Measurements from ENCODE around the gene SKA2. TPM values are rescaled to one million over a fixed set of nuclear protein-coding genes. Genes with fewer than 3 reads are reported as not detected.

SKA2 gene
- total and polyA plus RNA-seq, 2 experiments from 2014 or later = 50.5 to 140 TPM

DNA sequence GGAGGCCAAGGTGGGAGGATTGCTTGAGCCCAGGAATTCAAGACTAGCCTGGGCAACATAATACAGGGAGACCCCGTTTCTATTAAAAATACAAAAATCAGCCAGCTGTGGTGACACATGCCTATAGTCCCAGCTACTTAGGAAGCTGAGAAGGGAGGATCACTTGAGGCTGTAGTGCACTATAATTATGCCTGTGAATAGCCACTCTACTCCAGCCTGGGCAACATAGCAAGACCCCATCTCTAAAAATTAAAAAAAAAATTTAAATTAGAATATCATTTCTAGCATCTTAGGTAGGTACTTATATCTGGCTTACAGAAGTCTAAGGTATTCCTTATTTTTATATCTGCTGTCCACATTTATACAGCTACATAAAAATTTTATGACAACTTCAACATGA lies 47.3 kb upstream of the SKA2 start:
- ATAC-seq (no peak), DNase-seq (ENCODE audit: low spot score) (no peak)
- Histone ChIP-seq H3K4me1 (ENCODE audit: insufficient read depth) (no peaks in the 10 kb centered on the region), H3K79me2 (replicated peaks; ENCODE audit: insufficient read depth) (no peaks in the 10 kb centered on the region), H3K27ac (ENCODE audit: low read depth) (no peak overlapping the region), H2AFZ (no peak overlapping the region), H3K4me2 (no peak overlapping the region), H3F3A (replicated peaks; ENCODE audit: low read depth) (no peaks in the 10 kb centered on the region), H3K9me2 (ENCODE audit: insufficient read depth) (no peaks in the 10 kb centered on the region), H3K4me3 (no peak overlapping the region), H3K36me3 (ENCODE audit: insufficient read depth) (peaks cover 38% of the 10 kb centered on the region), H4K20me1 (replicated peaks; ENCODE audit: insufficient read depth) (0 out of 2 replicates have a peak, but pooled peaks cover 3% of the 10 kb centered on the region), H3K27me3 (ENCODE audit: insufficient read depth) (no peaks in the 10 kb centered on the region)
- Mint-ChIP-seq H3K4me1 (no peaks in the 10 kb centered on the region), H3K9me3 (no peaks in the 10 kb centered on the region), H3K27ac (no peak overlapping the region), H3K4me3 (no peak overlapping the region), H3K36me3 (ENCODE audit: low read depth) (peaks cover 41% of the 10 kb centered on the region), H3K27me3 (ENCODE audit: insufficient read depth, low read depth, poor library complexity) (peaks cover 2% of the 10 kb centered on the region)
- TF ChIP-seq EZH2phosphoT487 (IDR thresholded peaks at IDR 0.05; ENCODE audit: unreplicated experiment) = no peak
- TF ChIP-seq, protein P1, sequence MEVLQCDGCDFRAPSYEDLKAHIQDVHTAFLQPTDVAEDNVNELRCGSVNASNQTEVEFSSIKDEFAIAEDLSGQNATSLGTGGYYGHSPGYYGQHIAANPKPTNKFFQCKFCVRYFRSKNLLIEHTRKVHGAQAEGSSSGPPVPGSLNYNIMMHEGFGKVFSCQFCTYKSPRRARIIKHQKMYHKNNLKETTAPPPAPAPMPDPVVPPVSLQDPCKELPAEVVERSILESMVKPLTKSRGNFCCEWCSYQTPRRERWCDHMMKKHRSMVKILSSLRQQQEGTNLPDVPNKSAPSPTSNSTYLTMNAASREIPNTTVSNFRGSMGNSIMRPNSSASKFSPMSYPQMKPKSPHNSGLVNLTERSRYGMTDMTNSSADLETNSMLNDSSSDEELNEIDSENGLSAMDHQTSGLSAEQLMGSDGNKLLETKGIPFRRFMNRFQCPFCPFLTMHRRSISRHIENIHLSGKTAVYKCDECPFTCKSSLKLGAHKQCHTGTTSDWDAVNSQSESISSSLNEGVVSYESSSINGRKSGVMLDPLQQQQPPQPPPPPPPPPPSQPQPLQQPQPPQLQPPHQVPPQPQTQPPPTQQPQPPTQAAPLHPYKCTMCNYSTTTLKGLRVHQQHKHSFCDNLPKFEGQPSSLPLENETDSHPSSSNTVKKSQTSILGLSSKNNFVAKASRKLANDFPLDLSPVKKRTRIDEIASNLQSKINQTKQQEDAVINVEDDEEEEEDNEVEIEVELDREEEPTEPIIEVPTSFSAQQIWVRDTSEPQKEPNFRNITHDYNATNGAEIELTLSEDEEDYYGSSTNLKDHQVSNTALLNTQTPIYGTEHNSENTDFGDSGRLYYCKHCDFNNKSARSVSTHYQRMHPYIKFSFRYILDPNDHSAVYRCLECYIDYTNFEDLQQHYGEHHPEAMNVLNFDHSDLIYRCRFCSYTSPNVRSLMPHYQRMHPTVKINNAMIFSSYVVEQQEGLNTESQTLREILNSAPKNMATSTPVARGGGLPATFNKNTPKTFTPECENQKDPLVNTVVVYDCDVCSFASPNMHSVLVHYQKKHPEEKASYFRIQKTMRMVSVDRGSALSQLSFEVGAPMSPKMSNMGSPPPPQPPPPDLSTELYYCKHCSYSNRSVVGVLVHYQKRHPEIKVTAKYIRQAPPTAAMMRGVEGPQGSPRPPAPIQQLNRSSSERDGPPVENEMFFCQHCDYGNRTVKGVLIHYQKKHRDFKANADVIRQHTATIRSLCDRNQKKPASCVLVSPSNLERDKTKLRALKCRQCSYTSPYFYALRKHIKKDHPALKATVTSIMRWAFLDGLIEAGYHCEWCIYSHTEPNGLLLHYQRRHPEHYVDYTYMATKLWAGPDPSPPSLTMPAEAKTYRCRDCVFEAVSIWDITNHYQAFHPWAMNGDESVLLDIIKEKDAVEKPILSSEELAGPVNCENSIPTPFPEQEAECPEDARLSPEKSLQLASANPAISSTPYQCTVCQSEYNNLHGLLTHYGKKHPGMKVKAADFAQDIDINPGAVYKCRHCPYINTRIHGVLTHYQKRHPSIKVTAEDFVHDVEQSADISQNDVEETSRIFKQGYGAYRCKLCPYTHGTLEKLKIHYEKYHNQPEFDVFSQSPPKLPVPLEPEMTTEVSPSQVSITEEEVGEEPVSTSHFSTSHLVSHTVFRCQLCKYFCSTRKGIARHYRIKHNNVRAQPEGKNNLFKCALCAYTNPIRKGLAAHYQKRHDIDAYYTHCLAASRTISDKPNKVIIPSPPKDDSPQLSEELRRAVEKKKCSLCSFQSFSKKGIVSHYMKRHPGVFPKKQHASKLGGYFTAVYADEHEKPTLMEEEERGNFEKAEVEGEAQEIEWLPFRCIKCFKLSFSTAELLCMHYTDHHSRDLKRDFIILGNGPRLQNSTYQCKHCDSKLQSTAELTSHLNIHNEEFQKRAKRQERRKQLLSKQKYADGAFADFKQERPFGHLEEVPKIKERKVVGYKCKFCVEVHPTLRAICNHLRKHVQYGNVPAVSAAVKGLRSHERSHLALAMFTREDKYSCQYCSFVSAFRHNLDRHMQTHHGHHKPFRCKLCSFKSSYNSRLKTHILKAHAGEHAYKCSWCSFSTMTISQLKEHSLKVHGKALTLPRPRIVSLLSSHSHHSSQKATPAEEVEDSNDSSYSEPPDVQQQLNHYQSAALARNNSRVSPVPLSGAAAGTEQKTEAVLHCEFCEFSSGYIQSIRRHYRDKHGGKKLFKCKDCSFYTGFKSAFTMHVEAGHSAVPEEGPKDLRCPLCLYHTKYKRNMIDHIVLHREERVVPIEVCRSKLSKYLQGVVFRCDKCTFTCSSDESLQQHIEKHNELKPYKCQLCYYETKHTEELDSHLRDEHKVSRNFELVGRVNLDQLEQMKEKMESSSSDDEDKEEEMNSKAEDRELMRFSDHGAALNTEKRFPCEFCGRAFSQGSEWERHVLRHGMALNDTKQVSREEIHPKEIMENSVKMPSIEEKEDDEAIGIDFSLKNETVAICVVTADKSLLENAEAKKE (CRISPR knock-in tag; IDR thresholded peaks at IDR 0.05) = no peak
- TF ChIP-seq, protein P2, sequence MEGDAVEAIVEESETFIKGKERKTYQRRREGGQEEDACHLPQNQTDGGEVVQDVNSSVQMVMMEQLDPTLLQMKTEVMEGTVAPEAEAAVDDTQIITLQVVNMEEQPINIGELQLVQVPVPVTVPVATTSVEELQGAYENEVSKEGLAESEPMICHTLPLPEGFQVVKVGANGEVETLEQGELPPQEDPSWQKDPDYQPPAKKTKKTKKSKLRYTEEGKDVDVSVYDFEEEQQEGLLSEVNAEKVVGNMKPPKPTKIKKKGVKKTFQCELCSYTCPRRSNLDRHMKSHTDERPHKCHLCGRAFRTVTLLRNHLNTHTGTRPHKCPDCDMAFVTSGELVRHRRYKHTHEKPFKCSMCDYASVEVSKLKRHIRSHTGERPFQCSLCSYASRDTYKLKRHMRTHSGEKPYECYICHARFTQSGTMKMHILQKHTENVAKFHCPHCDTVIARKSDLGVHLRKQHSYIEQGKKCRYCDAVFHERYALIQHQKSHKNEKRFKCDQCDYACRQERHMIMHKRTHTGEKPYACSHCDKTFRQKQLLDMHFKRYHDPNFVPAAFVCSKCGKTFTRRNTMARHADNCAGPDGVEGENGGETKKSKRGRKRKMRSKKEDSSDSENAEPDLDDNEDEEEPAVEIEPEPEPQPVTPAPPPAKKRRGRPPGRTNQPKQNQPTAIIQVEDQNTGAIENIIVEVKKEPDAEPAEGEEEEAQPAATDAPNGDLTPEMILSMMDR (conservative IDR thresholded peaks at IDR 0.05; ENCODE audit: low read depth in 2 of 2) = no peak

DNA sequence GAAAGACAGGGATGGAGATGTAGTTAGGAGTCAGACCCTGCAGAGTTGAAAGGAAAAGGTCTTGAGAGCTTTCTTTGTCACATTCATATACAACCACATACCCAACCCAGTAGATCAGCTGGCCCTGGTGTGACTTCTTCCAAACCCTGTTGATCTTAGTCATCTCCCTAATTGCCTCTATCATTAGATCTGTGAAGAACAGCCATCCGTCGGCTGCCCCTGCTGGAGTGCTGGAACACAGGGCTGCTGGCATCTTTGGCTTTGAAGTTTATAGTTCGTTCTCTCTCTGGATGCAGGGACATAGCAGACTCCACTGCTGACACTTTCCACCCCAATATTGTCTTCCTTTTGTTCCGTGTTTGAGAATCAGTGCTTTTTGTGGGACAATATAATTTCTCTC lies 44.4 kb upstream of the SKA2 start:
- Histone ChIP-seq H3K27ac (ENCODE audit: low read depth) (no peak overlapping the region), H3K4me1 (ENCODE audit: insufficient read depth) (no peaks in the 10 kb centered on the region), H3F3A (replicated peaks; ENCODE audit: low read depth) (no peaks in the 10 kb centered on the region), H3K4me3 (no peak overlapping the region), H3K27me3 (ENCODE audit: insufficient read depth) (no peaks in the 10 kb centered on the region), H3K36me3 (ENCODE audit: insufficient read depth) (peaks cover 55% of the 10 kb centered on the region), H3K4me2 (no peak overlapping the region), H2AFZ (no peak overlapping the region), H4K20me1 (replicated peaks; ENCODE audit: insufficient read depth) (0 out of 2 replicates have a peak, but pooled peaks cover 3% of the 10 kb centered on the region), H3K79me2 (replicated peaks; ENCODE audit: insufficient read depth) (no peaks in the 10 kb centered on the region), H3K9me2 (ENCODE audit: insufficient read depth) (no peaks in the 10 kb centered on the region)
- Mint-ChIP-seq H3K4me3 (no peak overlapping the region), H3K4me1 (no peaks in the 10 kb centered on the region), H3K9me3 (no peaks in the 10 kb centered on the region), H3K27ac (no peak overlapping the region), H3K36me3 (ENCODE audit: low read depth) (peaks cover 61% of the 10 kb centered on the region), H3K27me3 (ENCODE audit: insufficient read depth, low read depth, poor library complexity) (peaks cover 2% of the 10 kb centered on the region)
- DNase-seq (ENCODE audit: low spot score) (no peak), ATAC-seq (no peak)
- TF ChIP-seq CREB1 (CRISPR knock-in tag; IDR thresholded peaks at IDR 0.05; ENCODE audit: low read depth) (no peak), ZNF114 (CRISPR knock-in tag; IDR thresholded peaks at IDR 0.05) (no peak), EZH2 (IDR thresholded peaks at IDR 0.05; ENCODE audit: low read depth, unreplicated experiment) (no peak), EZH2phosphoT487 (IDR thresholded peaks at IDR 0.05; ENCODE audit: unreplicated experiment) (no peak)
- TF ChIP-seq, protein P3, sequence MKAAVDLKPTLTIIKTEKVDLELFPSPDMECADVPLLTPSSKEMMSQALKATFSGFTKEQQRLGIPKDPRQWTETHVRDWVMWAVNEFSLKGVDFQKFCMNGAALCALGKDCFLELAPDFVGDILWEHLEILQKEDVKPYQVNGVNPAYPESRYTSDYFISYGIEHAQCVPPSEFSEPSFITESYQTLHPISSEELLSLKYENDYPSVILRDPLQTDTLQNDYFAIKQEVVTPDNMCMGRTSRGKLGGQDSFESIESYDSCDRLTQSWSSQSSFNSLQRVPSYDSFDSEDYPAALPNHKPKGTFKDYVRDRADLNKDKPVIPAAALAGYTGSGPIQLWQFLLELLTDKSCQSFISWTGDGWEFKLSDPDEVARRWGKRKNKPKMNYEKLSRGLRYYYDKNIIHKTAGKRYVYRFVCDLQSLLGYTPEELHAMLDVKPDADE (IDR thresholded peaks at IDR 0.05) = no peak

Measured in GM23338 (cell line).